DND-41 (cell line): Measurements from ENCODE around the gene BIRC7.

Source experiments
- EZH2 ChIP-seq: IDR thresholded peaks from 3 replicates; pipeline ENCODE4 v1.6.1; 2012; ENCODE audit warnings: borderline replicate concordance, low read depth, mild to moderate bottlenecking, moderate library complexity, low read length, inconsistent platforms; ENCODE audit not compliant: severe bottlenecking
- TF ChIP-seq, protein P1 (sequence below): IDR thresholded peaks from 2 replicates; pipeline ENCODE4 v1.5.1; 2012; ENCODE audit warnings: borderline replicate concordance, low read length, moderate library complexity, mild to moderate bottlenecking; ENCODE audit not compliant: poor library complexity, severe bottlenecking; ENCODE audit errors: extremely low read depth

- TF ChIP-seq, protein P1, sequence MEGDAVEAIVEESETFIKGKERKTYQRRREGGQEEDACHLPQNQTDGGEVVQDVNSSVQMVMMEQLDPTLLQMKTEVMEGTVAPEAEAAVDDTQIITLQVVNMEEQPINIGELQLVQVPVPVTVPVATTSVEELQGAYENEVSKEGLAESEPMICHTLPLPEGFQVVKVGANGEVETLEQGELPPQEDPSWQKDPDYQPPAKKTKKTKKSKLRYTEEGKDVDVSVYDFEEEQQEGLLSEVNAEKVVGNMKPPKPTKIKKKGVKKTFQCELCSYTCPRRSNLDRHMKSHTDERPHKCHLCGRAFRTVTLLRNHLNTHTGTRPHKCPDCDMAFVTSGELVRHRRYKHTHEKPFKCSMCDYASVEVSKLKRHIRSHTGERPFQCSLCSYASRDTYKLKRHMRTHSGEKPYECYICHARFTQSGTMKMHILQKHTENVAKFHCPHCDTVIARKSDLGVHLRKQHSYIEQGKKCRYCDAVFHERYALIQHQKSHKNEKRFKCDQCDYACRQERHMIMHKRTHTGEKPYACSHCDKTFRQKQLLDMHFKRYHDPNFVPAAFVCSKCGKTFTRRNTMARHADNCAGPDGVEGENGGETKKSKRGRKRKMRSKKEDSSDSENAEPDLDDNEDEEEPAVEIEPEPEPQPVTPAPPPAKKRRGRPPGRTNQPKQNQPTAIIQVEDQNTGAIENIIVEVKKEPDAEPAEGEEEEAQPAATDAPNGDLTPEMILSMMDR: no peak
- no peak for TF ChIP-seq EZH2
Observed at GRCh38 chr20:63226042-63226943, 9.4 kb upstream of the BIRC7 start.
